H1 (cell line): ENCODE results near the gene ANKRD29.

ENCODE experiments used
- CBX5 ChIP-seq: fragments of 300-800, 300-1000 bp; sonication (generic); IDR thresholded peaks from 2 replicates; pipeline ENCODE4 v1.7.1; 2016; ENCODE audit warnings: antibody characterized with exemption, low read length, low read depth
- CREB1 ChIP-seq: IDR thresholded peaks from 2 replicates; pipeline ENCODE4 v1.6.1; 2012; ENCODE audit warnings: inconsistent platforms
- CTCF ChIP-seq, 3 experiments: IDR thresholded peaks; 1 replicate in 2 of 3; 2 replicates in 1 of 3; pipeline versions ENCODE4 v1.5.1 to v1.6.1; 2011; ENCODE audit warnings: low read length in 3 of 3, mild to moderate bottlenecking in 3 of 3, inconsistent platforms in 2 of 3, low read depth in 1 of 3, moderate library complexity in 1 of 3; ENCODE audit not compliant: insufficient read depth in 1 of 3; ENCODE audit errors: control extremely low read depth in 1 of 3
- EZH2 ChIP-seq: fragments of 200-600 bp; sonication (generic); IDR thresholded peaks from 2 replicates; pipeline ENCODE4 v1.7.1; 2012; ENCODE audit warnings: low read depth, mild to moderate bottlenecking, moderate library complexity, low read length, inconsistent platforms; ENCODE audit not compliant: severe bottlenecking
- HDAC2 ChIP-seq, 2 experiments: fragments of 300-600 bp in 1 of 2; sonication (generic) in 1 of 2; IDR thresholded peaks; 2 replicates each; pipeline ENCODE4 v1.6.1; 2011 to 2012; ENCODE audit warnings: low read depth in 2 of 2, low read length in 2 of 2, mild to moderate bottlenecking in 2 of 2, moderate library complexity in 2 of 2, borderline replicate concordance in 1 of 2, inconsistent platforms in 1 of 2
- KDM5A ChIP-seq: fragments of 200-600 bp; IDR thresholded peaks from 2 replicates; pipeline ENCODE4 v1.7.1; 2012; ENCODE audit warnings: mild to moderate bottlenecking, low read length, inconsistent platforms, mixed read lengths
- MAX ChIP-seq: IDR thresholded peaks from 2 replicates; pipeline ENCODE4 v1.6.1; 2012; ENCODE audit warnings: inconsistent platforms
- POLR2AphosphoS5 ChIP-seq: IDR thresholded peaks from 2 replicates; pipeline ENCODE4 v1.6.1; 2011; ENCODE audit warnings: low read depth, low read length
- RAD21 ChIP-seq, 2 experiments: IDR thresholded peaks in 1 of 2; conservative IDR thresholded peaks in 1 of 2; 2 replicates each; pipeline ENCODE4 v1.6.1; 2011; ENCODE audit warnings: low read depth in 2 of 2, low read length in 2 of 2, improper control_type of control experiment in 1 of 2, inconsistent platforms in 1 of 2, mild to moderate bottlenecking in 1 of 2, moderate library complexity in 1 of 2
- RNF2 ChIP-seq: fragments of 200-900, 300-1000 bp; sonication (generic); IDR thresholded peaks from 2 replicates; pipeline ENCODE4 v1.7.1; 2016; ENCODE audit warnings: borderline replicate concordance, low read depth, mild to moderate bottlenecking, antibody characterized with exemption, low read length; ENCODE audit not compliant: poor library complexity, severe bottlenecking; ENCODE audit errors: missing control alignments
- SIN3A ChIP-seq, 2 experiments: IDR thresholded peaks in 1 of 2; conservative IDR thresholded peaks in 1 of 2; 2 replicates each; pipeline ENCODE4 v1.6.1; 2011 to 2012; ENCODE audit warnings: low read length in 2 of 2, improper control_type of control experiment in 1 of 2, low read depth in 1 of 2, mild to moderate bottlenecking in 1 of 2
- SP1 ChIP-seq: IDR thresholded peaks from 2 replicates; pipeline ENCODE4 v1.6.1; 2011; ENCODE audit warnings: low read depth, low read length
- YY1 ChIP-seq: IDR thresholded peaks from 2 replicates; pipeline ENCODE4 v1.6.1; 2011; ENCODE audit warnings: low read depth, mild to moderate bottlenecking, low read length
- TF ChIP-seq, protein P1 (sequence below): IDR thresholded peaks from 2 replicates; pipeline ENCODE4 v1.6.1; 2012; ENCODE audit warnings: inconsistent platforms

- no peak for TF ChIP-seq KDM5A
- no peak for TF ChIP-seq EZH2
- no peak for TF ChIP-seq CTCF (IDR thresholded peaks at IDR 0.05; ENCODE audit: control extremely low read depth in 1 of 3, insufficient read depth in 1 of 3, low read depth in 1 of 3, low read length in 3 of 3)
- no peak for TF ChIP-seq CBX5
- TF ChIP-seq SP1: no peak
- TF ChIP-seq POLR2AphosphoS5: no peak
- no peak for TF ChIP-seq RAD21 (IDR thresholded peaks at IDR 0.05 in 1 of 2, conservative IDR thresholded peaks at IDR 0.05 in 1 of 2; ENCODE audit: low read depth in 2 of 2, low read length in 2 of 2)
- no peak for TF ChIP-seq MAX
- TF ChIP-seq HDAC2 (IDR thresholded peaks at IDR 0.05; ENCODE audit: borderline replicate concordance in 1 of 2, low read depth in 2 of 2, low read length in 2 of 2): no peak
- TF ChIP-seq CREB1: no peak
- TF ChIP-seq YY1: no peak
- TF ChIP-seq, protein P1, sequence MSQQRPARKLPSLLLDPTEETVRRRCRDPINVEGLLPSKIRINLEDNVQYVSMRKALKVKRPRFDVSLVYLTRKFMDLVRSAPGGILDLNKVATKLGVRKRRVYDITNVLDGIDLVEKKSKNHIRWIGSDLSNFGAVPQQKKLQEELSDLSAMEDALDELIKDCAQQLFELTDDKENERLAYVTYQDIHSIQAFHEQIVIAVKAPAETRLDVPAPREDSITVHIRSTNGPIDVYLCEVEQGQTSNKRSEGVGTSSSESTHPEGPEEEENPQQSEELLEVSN: no peak
- no peak for TF ChIP-seq SIN3A (conservative IDR thresholded peaks at IDR 0.05 in 1 of 2, IDR thresholded peaks at IDR 0.05 in 1 of 2; ENCODE audit: low read depth in 1 of 2, low read length in 2 of 2)
- no peak for TF ChIP-seq RNF2
These were observed 32.1 kb upstream of the ANKRD29 start for GRCh38 chr18:23694637-23695430.
